Measurements from ENCODE around the gene EIF3I. TPM values are rescaled to one million over a fixed set of nuclear protein-coding genes. Genes with fewer than 3 reads are reported as not detected.
A peak's percentile ranks its signal among the peaks of the same experiment; 100 is the strongest.

Gene EIF3I
- total and polyA plus RNA-seq, 10 of the 15 experiments (the other 5 are each of a cell fraction or from before 2014, with no cell fraction given) = 208 to 606 (median 352) TPM

- WGBS (ENCODE audit: insufficient coverage, insufficient replicate concordance, low lambda C conversion rate, missing lambda C conversion rate) = 72% methylated on average over 10 of the region's 10 CpGs
- TF ChIP-seq ATF7 (IDR thresholded peaks at IDR 0.05; ENCODE audit: low read depth) (no peak), CTCF (IDR thresholded peaks at IDR 0.05 in 2 of 3, conservative IDR thresholded peaks at IDR 0.05 in 1 of 3; ENCODE audit: control insufficient read depth in 2 of 3, extremely low read depth in 1 of 3, insufficient read depth in 1 of 3, low read depth in 3 of 3, low read length in 3 of 3) (peak; percentile 82 to 93 (median 91)), PKNOX1 (IDR thresholded peaks at IDR 0.05) (no peak), HDGF (IDR thresholded peaks at IDR 0.05) (no peak), RAD21 (IDR thresholded peaks at IDR 0.05; ENCODE audit: insufficient read depth, low read depth, low read length) (peak; percentile 82), KLF5 (IDR thresholded peaks at IDR 0.05; ENCODE audit: partially characterized antibody) (no peak), IKZF1 (conservative IDR thresholded peaks at IDR 0.05) (peak; percentile 39; the same call in 1 of the 2 replicates), STAT1 (conservative IDR thresholded peaks at IDR 0.05) (no peak), STAT3 (IDR thresholded peaks at IDR 0.05; ENCODE audit: low read depth, low read length) (no peak), BRCA1 (IDR thresholded peaks at IDR 0.05; ENCODE audit: low read depth, low read length) (no peak), PML (IDR thresholded peaks at IDR 0.05; ENCODE audit: low read length) (no peak), SMC3 (IDR thresholded peaks at IDR 0.05; ENCODE audit: borderline replicate concordance, low read length) (peak; percentile 88), E2F4 (IDR thresholded peaks at IDR 0.05; ENCODE audit: low read depth, low read length) (no peak), POU2F2 (IDR thresholded peaks at IDR 0.05; ENCODE audit: borderline replicate concordance, low read depth, low read length) (no peak), YY1 (IDR thresholded peaks at IDR 0.05; ENCODE audit: low read depth, low read length) (peak; percentile 61; the same call in 1 of the 2 replicates), SREBF2 (IDR thresholded peaks at IDR 0.05; ENCODE audit: low read length) (no peak)
- SMC1A ChIA-PET (ENCODE audit: uncharacterized antibody, unreplicated experiment) = interaction anchor here (0.6 to 4.6 kb wide), 33 partner anchors 10 to 234 kb away, joined by 3 to 44 read pairs (median 4); partner anchors contain the start of genes BSDC1, FAM167B, HDAC1 and IQCC
- BruUV-seq (replicated peaks) = no TSS peak
- CTCF ChIA-PET = interaction anchor here (0.5 to 7.7 kb wide), 59 partner anchors 8 to 497 kb away, joined by 3 to 123 read pairs (median 6); partner anchors contain the start of genes BSDC1, CCDC28B, FAM167B and IQCC
- H2AFZ ChIP-seq (ENCODE audit: control insufficient read depth, low read depth, low read length) = 0 out of 2 replicates have a peak overlapping the region, but pooled peaks have one; percentile 8
- intact Hi-C loops (cut with micrococcal nuclease; ENCODE audit: unreplicated experiment) (loop anchor here (1.0 kb wide), 2 partner anchors 100 to 198 kb away; no protein-coding TSS in a partner anchor), in situ Hi-C loops (cut with MboI) (no loop called here)
- no peaks in the 10 kb centered on the region for H3K79me2 ChIP-seq (ENCODE audit: control insufficient read depth, insufficient read depth, low read length)
- no peaks in the 10 kb centered on the region for H4K20me1 ChIP-seq (ENCODE audit: control insufficient read depth, insufficient read depth)
- H3K4me3 ChIP-seq = no peak overlapping the region
- H3K4me1 ChIP-seq (ENCODE audit: control insufficient read depth, insufficient read depth, low read length) = no peaks in the 10 kb centered on the region
- H3K27ac ChIP-seq (ENCODE audit: control insufficient read depth, insufficient read depth) = no peak overlapping the region
- H3K36me3 ChIP-seq (ENCODE audit: control insufficient read depth in 2 of 2, insufficient read depth in 2 of 2, low read length in 1 of 2) = peaks cover 0 to 10% of the 10 kb centered on the region in 2 experiments; a peak in 1 of 4 replicates
- FAIRE-seq (peak; percentile 84), ATAC-seq (peak; percentile 95), DNase-seq (ENCODE audit: low read depth, low spot score) (no peak)
- H3K9me3 ChIP-seq (replicated peaks; ENCODE audit: control insufficient read depth, insufficient read depth, low read length) = no peaks in the 10 kb centered on the region
- no peak overlapping the region for H3K9ac ChIP-seq (ENCODE audit: control insufficient read depth, insufficient read depth, low read length)
- no peak overlapping the region for H3K4me2 ChIP-seq (ENCODE audit: control insufficient read depth, insufficient read depth)
- H3K27me3 ChIP-seq (replicated peaks in 1 of 2; ENCODE audit: control insufficient read depth in 2 of 2, insufficient read depth in 2 of 2, low read length in 1 of 2) = no peaks in the 10 kb centered on the region
- RAD21 ChIA-PET (ENCODE audit: unreplicated experiment) = interaction anchor here (0.7 to 3.2 kb wide), 31 partner anchors 11 to 215 kb away, joined by 3 to 49 read pairs (median 6); partner anchors contain the start of genes BSDC1, FAM167B, HDAC1 and IQCC
- POLR2A ChIA-PET = interaction anchor here (0.8 to 3.0 kb wide), 7 partner anchors 15 to 179 kb away, joined by 3 to 18 read pairs (median 4); partner anchors contain the start of genes BSDC1, CCDC28B and MARCKSL1
These were observed 6.4 kb upstream of the EIF3I start for GRCh38 chr1:32215629-32216480.

Measured in GM12878 (cell line).